A549 (cell line): Measurements from ENCODE around the gene KLF4. TPM values are rescaled to one million over a fixed set of nuclear protein-coding genes. Genes with fewer than 3 reads are reported as not detected.

Experiments
- ATAC-seq, 2 experiments: fragments of 200-7000 bp in 1 of 2; fragments of >200 bp in 1 of 2; cut with Nextera tagmentation in 1 of 2; cut with Tn5 transposase in 1 of 2; 3 replicates each; pipeline versions ENCODE4 v1.8.0 to v1.9.1; 2018 to 2020; ENCODE audit warnings: mild to moderate bottlenecking in 1 of 2, moderate library complexity in 1 of 2
- CTCF ChIA-PET: fragments of 300-600 bp; sonication (Branson Sonifier 250); formaldehyde crosslinking; extraction: SDS; loops from one replicate; lab custom pipeline; 2021; ENCODE audit warnings: antibody characterized with exemption, inconsistent platforms; lab: Yijun Ruan, JAX
- POLR2A ChIA-PET: fragments of 350-600 bp; formaldehyde crosslinking; extraction: SDS; loops from one replicate; lab custom pipeline; 2021; ENCODE audit warnings: antibody characterized with exemption, inconsistent platforms; lab: Yijun Ruan, JAX
- DNase-seq, 2 experiments: peaks; one replicate each; pipeline versions ENCODE4 v3.0.0 to v3.0.0-alpha.2; 2011 to 2016; ENCODE audit warnings: low read depth in 1 of 2, low spot score in 1 of 2
- FAIRE-seq: peaks from 2 replicates; lab custom pipeline; 2011; peaks lifted over from hg19 to GRCh38; lab: Jason Lieb, UNC
- H3K27ac ChIP-seq, 2 experiments: fragments of >200 bp; sonication (Bioruptor Twin); formaldehyde crosslinking; 3 replicates each; pipeline ENCODE4 v1.5.1; 2016 to 2017
- H3K4me1 ChIP-seq: fragments of >200 bp; sonication (Bioruptor Twin); formaldehyde crosslinking; 3 replicates; pipeline ENCODE4 v1.6.1; 2016
- H3K4me2 ChIP-seq: fragments of >200 bp; sonication (Bioruptor Twin); formaldehyde crosslinking; 3 replicates; pipeline ENCODE4 v1.6.1; 2016
- H3K4me3 ChIP-seq: fragments of >200 bp; sonication (Bioruptor Twin); formaldehyde crosslinking; 3 replicates; pipeline ENCODE4 v1.5.1; 2016
- H3K9me3 ChIP-seq: fragments of >200 bp; sonication (Bioruptor Twin); formaldehyde crosslinking; 3 replicates; pipeline ENCODE4 v1.6.1; 2016
- BCL3 ChIP-seq: fragments of >200 bp; sonication (Bioruptor Twin); formaldehyde crosslinking; IDR thresholded peaks from 3 replicates; pipeline ENCODE4 v1.6.1; 2016
- BHLHE40 ChIP-seq: IDR thresholded peaks from 2 replicates; pipeline ENCODE4 v1.6.1; 2012; ENCODE audit warnings: low read depth, low read length, inconsistent platforms
- CBX8 ChIP-seq: fragments of 200-600 bp; sonication (generic); IDR thresholded peaks from 2 replicates; pipeline ENCODE4 v1.6.1; 2016
- EHMT2 ChIP-seq: fragments of 200-600 bp; sonication (generic); IDR thresholded peaks from 2 replicates; pipeline ENCODE4 v1.6.1; 2016; ENCODE audit warnings: antibody characterized with exemption, low read depth, mild to moderate bottlenecking, moderate library complexity
- ELK1 ChIP-seq: fragments of 150-350 bp; IDR thresholded peaks from 2 replicates; pipeline ENCODE4 v1.6.1; 2014; ENCODE audit warnings: low read depth, mild to moderate bottlenecking, low read length
- FOXS1 ChIP-seq: fragments of 250-450 bp; sonication (Bioruptor Pico); IDR thresholded peaks from 2 replicates; pipeline ENCODE4 v1.5.0; 2020; ENCODE audit warnings: mild to moderate bottlenecking, moderate library complexity
- GATA3 ChIP-seq: IDR thresholded peaks from 2 replicates; pipeline ENCODE4 v1.6.1; 2012; ENCODE audit warnings: borderline replicate concordance
- HDAC2 ChIP-seq: fragments of 200-600 bp; sonication (generic); IDR thresholded peaks from 2 replicates; pipeline ENCODE4 v1.6.1; 2016
- HEYL ChIP-seq: fragments of 250-450 bp; sonication (Bioruptor Pico); IDR thresholded peaks from 2 replicates; pipeline ENCODE4 v1.8.0; 2021; ENCODE audit warnings: mild to moderate bottlenecking, moderate library complexity
- HOXA7 ChIP-seq: fragments of 250-450 bp; sonication (Bioruptor Pico); IDR thresholded peaks from 2 replicates; pipeline ENCODE4 v1.5.0; 2020; ENCODE audit warnings: mild to moderate bottlenecking, moderate library complexity
- JUNB ChIP-seq: fragments of >200 bp; sonication (Bioruptor Twin); formaldehyde crosslinking; IDR thresholded peaks from 2 replicates; pipeline ENCODE4 v1.6.1; 2016
- KDM1A ChIP-seq: fragments of 200-600 bp; sonication (generic); IDR thresholded peaks from 2 replicates; pipeline ENCODE4 v1.6.1; 2016; ENCODE audit warnings: low read depth, mild to moderate bottlenecking
- MAX ChIP-seq: IDR thresholded peaks from 2 replicates; pipeline ENCODE4 v1.6.1; 2012
- RARB ChIP-seq: fragments of 250-450 bp; sonication (Bioruptor Pico); IDR thresholded peaks from 2 replicates; pipeline ENCODE4 v1.8.0; 2021; ENCODE audit warnings: mild to moderate bottlenecking, moderate library complexity
- RCOR1 ChIP-seq: fragments of 150-350 bp; IDR thresholded peaks from 2 replicates; pipeline ENCODE4 v1.6.1; 2014; ENCODE audit warnings: antibody characterized with exemption, low read length, low read depth
- RFX5 ChIP-seq: fragments of 450-650 bp; IDR thresholded peaks from 2 replicates; pipeline ENCODE4 v1.7.1; 2014; ENCODE audit warnings: antibody characterized with exemption, mild to moderate bottlenecking, moderate library complexity
- RNF2 ChIP-seq: fragments of 200-600 bp; sonication (generic); IDR thresholded peaks from 2 replicates; pipeline ENCODE4 v1.6.1; 2016; ENCODE audit warnings: low read depth, mild to moderate bottlenecking, antibody characterized with exemption, moderate library complexity, borderline replicate concordance
- SMC3 ChIP-seq: fragments of >200 bp; sonication (Bioruptor Twin); formaldehyde crosslinking; IDR thresholded peaks from 3 replicates; pipeline ENCODE4 v1.6.1; 2018; ENCODE audit warnings: inconsistent platforms
- SREBF2 ChIP-seq: fragments of 450-650 bp; IDR thresholded peaks from 2 replicates; pipeline ENCODE4 v1.6.1; 2014; ENCODE audit warnings: mild to moderate bottlenecking, moderate library complexity
- TP53 ChIP-seq: fragments of 250-450 bp; sonication (Bioruptor Pico); IDR thresholded peaks from 2 replicates; pipeline ENCODE4 v1.5.0; 2021; ENCODE audit warnings: mild to moderate bottlenecking, moderate library complexity
- ZC3H11A ChIP-seq: fragments of 450-650 bp; IDR thresholded peaks from 2 replicates; pipeline ENCODE4 v1.6.1; 2014; ENCODE audit warnings: antibody characterized with exemption, mild to moderate bottlenecking
- ZNF302 ChIP-seq: fragments of 250-450 bp; sonication (Bioruptor Pico); IDR thresholded peaks from 2 replicates; pipeline ENCODE4 v1.9.0; 2021; ENCODE audit warnings: inconsistent platforms, mild to moderate bottlenecking, moderate library complexity
- WGBS: methylation state at CpG from one replicate; pipeline ENCODE4 v1.1.6; 2017; ENCODE audit errors: missing lambda C conversion rate; 5-methylcytosine and 5-hydroxymethylcytosine counted together
- polyA plus RNA-seq, 4 experiments: library from polyadenylated mRNA; depleted of rRNA in 3 of 4; stranded (reverse); fragments of >200 nt; fragmentation: RNase III in 1 of 4; extraction: RNeasy Plus Mini Kit Qiagen cat#74134 plus additional on column Dnase treatment in 1 of 4; gene quantifications; 2 replicates in 3 of 4; 3 replicates in 1 of 4; pipeline ENCODE4 v1.2.3, GENCODE V29; 2011 to 2017
- TF ChIP-seq, protein P1 (sequence below): fragments of 250-450 bp; sonication (Bioruptor Pico); IDR thresholded peaks from 2 replicates; pipeline ENCODE4 v1.5.0; 2021; ENCODE audit warnings: mild to moderate bottlenecking, moderate library complexity, borderline replicate concordance
- TF ChIP-seq, protein P2 (sequence below): IDR thresholded peaks from 2 replicates; pipeline ENCODE4 v1.6.1; 2012
- TF ChIP-seq, protein P3 (sequence below): fragments of 250-450 bp; sonication (Bioruptor Pico); IDR thresholded peaks from 2 replicates; pipeline ENCODE4 v1.5.0; 2020; ENCODE audit warnings: low read depth, mild to moderate bottlenecking, moderate library complexity

Gene KLF4
- polyA plus RNA-seq, 2 of the 4 experiments (the other 2 are of a cell fraction) = 3.6 to 8.3 TPM

- Histone ChIP-seq H3K27ac (no peak overlapping the region), H3K4me2 (no peak overlapping the region), H3K9me3 (no peaks in the 10 kb centered on the region), H3K4me1 (no peaks in the 10 kb centered on the region; the same call in 2 of the 3 replicates), H3K4me3 (no peak overlapping the region)
- FAIRE-seq (no peak), DNase-seq (no peak), ATAC-seq (no peak)
- no peak for TF ChIP-seq CBX8
- TF ChIP-seq BCL3 = no peak
- TF ChIP-seq MAX = no peak
- TF ChIP-seq SMC3 = no peak
- no peak for TF ChIP-seq RCOR1
- TF ChIP-seq, protein P1, sequence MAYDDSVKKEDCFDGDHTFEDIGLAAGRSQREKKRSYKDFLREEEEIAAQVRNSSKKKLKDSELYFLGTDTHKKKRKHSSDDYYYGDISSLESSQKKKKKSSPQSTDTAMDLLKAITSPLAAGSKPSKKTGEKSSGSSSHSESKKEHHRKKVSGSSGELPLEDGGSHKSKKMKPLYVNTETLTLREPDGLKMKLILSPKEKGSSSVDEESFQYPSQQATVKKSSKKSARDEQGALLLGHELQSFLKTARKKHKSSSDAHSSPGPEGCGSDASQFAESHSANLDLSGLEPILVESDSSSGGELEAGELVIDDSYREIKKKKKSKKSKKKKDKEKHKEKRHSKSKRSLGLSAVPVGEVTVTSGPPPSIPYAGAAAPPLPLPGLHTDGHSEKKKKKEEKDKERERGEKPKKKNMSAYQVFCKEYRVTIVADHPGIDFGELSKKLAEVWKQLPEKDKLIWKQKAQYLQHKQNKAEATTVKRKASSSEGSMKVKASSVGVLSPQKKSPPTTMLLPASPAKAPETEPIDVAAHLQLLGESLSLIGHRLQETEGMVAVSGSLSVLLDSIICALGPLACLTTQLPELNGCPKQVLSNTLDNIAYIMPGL (CRISPR knock-in tag) = no peak
- no peak for TF ChIP-seq GATA3
- TF ChIP-seq, protein P2, sequence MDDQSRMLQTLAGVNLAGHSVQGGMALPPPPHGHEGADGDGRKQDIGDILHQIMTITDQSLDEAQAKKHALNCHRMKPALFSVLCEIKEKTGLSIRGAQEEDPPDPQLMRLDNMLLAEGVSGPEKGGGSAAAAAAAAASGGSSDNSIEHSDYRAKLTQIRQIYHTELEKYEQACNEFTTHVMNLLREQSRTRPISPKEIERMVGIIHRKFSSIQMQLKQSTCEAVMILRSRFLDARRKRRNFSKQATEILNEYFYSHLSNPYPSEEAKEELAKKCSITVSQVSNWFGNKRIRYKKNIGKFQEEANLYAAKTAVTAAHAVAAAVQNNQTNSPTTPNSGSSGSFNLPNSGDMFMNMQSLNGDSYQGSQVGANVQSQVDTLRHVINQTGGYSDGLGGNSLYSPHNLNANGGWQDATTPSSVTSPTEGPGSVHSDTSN = no peak
- TF ChIP-seq RNF2 = no peak
- TF ChIP-seq, protein P3, sequence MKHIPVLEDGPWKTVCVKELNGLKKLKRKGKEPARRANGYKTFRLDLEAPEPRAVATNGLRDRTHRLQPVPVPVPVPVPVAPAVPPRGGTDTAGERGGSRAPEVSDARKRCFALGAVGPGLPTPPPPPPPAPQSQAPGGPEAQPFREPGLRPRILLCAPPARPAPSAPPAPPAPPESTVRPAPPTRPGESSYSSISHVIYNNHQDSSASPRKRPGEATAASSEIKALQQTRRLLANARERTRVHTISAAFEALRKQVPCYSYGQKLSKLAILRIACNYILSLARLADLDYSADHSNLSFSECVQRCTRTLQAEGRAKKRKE (CRISPR knock-in tag) = no peak
- ChIA-PET CTCF (no interaction called here), POLR2A (no interaction called here)
- WGBS = 86% methylated on average over 14 of the region's 14 CpGs
These were observed 45.0 kb upstream of the KLF4 start for GRCh38 chr9:107534510-107535078.

- ChIA-PET CTCF (interaction anchor here (0.9 to 1.3 kb wide), 2 partner anchors 17 to 23 kb away, joined by 3 to 5 read pairs; no protein-coding TSS in a partner anchor), POLR2A (no interaction called here)
- DNase-seq (no peak), FAIRE-seq (no peak), ATAC-seq (no peak)
- H3K4me2 ChIP-seq = no peak overlapping the region
- 60% methylated on average over 1 of the region's 1 CpG for WGBS
- H3K27ac ChIP-seq = no peak overlapping the region
- no peaks in the 10 kb centered on the region for H3K9me3 ChIP-seq
- no peaks in the 10 kb centered on the region for H3K4me1 ChIP-seq
- no peak overlapping the region for H3K4me3 ChIP-seq
- TF ChIP-seq ELK1 (no peak), HDAC2 (no peak)
These were observed 41.1 kb upstream of the KLF4 start for GRCh38 chr9:107530679-107531078.

DNA sequence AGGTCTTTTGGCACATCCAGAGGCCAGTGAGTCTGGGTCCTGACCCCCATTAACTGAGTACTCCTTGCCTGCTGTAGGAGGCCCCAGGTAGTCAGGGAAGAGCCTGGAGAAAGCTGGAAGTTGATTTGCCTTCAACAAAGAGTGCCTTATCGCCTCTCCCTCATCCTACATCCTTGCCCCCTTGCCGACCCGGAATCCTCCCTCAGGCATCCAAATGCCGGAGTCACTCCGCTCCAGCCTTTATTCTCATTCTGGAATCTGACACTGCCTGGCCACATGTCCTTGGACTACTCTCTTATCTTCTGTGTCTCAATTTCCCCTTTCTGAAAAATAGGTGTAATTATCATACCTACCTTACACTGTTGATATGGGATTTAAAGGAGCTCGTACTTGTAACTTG is 39.1 kb upstream of the KLF4 start:
- ATAC-seq (no peak), DNase-seq (no peak), FAIRE-seq (no peak)
- no peak overlapping the region for H3K4me2 ChIP-seq
- H3K4me1 ChIP-seq = no peaks in the 10 kb centered on the region
- H3K4me3 ChIP-seq = no peak overlapping the region
- H3K9me3 ChIP-seq = no peaks in the 10 kb centered on the region
- 95% methylated on average over 6 of the region's 6 CpGs for WGBS
- no peak overlapping the region for H3K27ac ChIP-seq
- ChIA-PET POLR2A (no interaction called here), CTCF (interaction anchor here (0.6 to 1.4 kb wide), 3 partner anchors 9 to 280 kb away, joined by 3 read pairs; no protein-coding TSS in a partner anchor)
- TF ChIP-seq HOXA7 (CRISPR knock-in tag) = no peak
- no peak for TF ChIP-seq BHLHE40
- no peak for TF ChIP-seq RFX5
- TF ChIP-seq JUNB = no peak
- no peak for TF ChIP-seq RARB
- no peak for TF ChIP-seq ELK1
- no peak for TF ChIP-seq HEYL (CRISPR knock-in tag)
- no peak for TF ChIP-seq SREBF2
- TF ChIP-seq TP53 (CRISPR knock-in tag) = no peak
- no peak for TF ChIP-seq KDM1A
- TF ChIP-seq, protein P1 (CRISPR knock-in tag) = no peak
- no peak for TF ChIP-seq GATA3
- no peak for TF ChIP-seq ZNF302 (CRISPR knock-in tag)
- no peak for TF ChIP-seq FOXS1 (CRISPR knock-in tag)
- TF ChIP-seq EHMT2 = no peak
- no peak for TF ChIP-seq ZC3H11A
